ENCODE measurements around the gene LPP.

LPP gene

DNA sequence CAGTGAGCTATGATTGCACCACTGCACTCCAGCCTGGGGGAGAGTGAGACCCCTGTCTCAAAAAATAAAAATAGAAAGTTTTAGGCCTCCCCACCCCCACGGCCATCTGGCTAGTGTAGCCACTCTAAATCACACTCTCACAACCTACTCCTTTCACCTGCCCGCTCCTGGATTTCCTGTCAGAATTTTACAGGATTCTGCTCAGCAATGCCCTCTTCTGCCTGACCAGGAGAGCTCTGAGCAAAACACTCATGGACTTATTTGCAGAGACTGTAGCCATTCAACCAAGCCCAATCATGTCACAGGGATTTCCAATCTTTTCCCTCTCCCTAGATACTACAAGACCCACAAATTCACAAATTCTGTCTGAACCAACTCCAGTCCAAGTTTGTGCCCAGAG lies 775.2 kb downstream of the LPP start:
- DNase-seq (ENCODE audit: low read depth), result no peak

DNA sequence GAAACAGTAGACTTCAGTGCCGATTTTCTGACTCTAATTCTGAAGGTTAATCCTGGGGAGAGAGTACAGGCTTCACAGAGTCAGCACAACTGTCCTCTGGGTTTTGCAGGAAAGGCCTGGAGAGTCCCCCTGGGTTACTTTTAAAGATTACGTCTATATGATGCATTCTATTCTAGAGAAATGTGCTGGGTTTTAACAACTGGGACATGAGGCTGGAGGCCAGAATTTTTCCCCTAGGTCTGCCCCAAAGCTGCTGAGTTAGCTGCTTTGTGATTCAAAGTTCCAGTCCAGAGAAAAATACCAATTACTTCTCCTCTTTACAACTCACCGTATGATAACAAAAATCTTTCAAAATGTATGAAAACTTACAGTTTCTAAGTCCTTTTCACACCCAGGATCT lies 777.1 kb downstream of the LPP start:
- no peak for DNase-seq (ENCODE audit: low read depth)

DNA sequence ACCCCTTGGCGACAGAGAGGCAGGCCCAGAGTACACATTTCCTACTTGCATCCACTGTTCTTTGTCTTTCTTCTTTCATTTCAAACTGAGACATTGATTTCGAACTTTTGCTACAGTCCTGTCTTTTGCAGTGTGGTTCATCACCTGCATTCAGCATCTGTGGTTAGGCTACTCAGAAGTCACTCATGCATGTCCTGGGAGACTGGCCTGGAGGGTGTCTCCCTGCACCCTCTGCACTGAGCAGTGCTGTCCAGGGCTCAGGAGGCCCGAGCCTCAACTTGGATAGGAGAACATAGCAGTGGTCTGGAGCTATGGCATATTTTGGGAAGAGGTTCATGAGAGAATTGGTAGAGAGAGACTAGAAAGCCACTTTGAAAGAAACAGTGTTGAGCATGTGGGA lies 777.6 kb downstream of the LPP start:
- no peak for DNase-seq (ENCODE audit: low read depth)

DNA sequence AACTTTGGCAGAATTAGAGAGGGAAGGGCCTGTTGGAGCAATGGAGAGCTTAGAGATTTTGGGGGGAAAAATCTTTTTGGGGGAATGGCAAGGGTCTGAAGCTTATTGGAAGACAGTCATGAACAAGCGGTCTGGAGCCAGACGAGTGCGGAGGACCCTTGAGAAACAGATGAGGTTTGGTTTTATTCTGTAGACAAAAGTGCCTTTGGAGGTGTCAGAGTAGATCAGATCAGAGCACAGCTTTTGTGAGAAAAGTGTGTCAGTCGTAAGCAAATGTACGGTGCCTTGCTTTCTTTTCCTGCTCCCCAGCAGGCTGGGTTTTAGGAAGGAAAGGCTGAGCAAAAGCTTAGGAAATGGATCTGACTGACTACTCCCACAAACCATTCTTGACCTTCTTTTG lies 781.0 kb downstream of the LPP start:
- DNase-seq (ENCODE audit: low read depth), result no peak

DNA sequence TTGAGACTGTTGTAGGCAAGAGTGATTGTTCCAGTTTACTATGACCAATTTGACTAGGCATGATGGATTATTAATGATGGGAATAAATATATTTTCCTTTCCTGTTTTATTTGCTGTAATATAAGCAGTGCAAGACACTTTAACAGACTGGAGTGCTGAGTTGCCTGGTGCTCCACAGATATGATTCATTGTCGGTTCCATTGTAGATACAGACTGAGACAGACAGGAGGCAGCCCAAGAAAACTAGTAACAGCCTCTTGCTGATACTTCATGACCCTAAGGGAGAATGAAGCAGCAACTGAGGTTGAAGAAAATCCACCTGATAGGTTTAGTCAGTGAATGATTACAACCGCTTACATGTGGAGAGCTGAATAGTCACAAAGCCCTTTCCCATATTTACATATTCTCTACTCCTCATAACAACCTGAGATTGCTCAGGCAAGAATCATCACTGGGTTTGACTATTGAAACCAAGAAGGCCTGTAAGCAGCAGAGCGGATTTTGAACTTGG lies 782.7 kb downstream of the LPP start:
- DNase-seq (ENCODE audit: low read depth), result no peak

DNA sequence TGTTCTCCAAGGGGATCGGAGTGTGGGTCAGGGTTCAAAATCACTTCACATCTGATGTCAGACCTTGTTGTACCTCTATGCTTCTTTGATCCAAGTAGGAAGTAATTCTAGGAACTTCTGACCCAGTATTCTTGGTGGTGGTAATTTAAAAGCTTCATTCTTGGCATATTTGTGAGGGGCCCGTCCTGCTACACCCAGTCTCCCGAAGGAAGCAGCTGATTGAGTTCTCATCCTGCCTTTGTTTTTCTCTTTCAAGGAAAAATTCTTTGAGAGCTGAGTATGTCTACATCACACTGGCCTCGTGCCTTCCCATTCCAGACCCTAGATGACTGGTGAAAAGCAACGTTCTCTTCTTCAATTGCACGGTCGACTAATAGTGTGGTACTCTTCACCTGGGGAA lies 783.4 kb downstream of the LPP start:
- DNase-seq (ENCODE audit: low read depth), result no peak

DNA sequence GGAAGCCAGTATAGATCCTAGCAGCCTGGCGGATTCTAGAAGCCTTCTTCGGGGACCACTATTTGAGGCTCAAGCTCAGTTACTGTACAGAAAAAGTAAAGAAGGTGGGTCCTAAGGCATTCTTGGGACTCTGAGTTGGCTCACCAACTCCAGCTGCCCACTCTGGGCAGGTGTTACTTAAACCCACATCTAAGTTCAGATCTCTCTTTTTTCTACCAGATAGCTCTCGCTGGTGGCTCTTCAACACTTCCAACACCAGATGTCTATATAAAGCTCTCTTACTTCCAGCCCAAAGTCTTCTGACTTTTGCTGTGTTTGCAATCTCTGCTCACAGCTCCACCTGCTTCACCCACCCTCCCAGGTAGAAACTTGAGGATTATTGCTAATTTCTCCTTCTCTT lies 785.0 kb downstream of the LPP start:
- DNase-seq (ENCODE audit: low read depth), result no peak

DNA sequence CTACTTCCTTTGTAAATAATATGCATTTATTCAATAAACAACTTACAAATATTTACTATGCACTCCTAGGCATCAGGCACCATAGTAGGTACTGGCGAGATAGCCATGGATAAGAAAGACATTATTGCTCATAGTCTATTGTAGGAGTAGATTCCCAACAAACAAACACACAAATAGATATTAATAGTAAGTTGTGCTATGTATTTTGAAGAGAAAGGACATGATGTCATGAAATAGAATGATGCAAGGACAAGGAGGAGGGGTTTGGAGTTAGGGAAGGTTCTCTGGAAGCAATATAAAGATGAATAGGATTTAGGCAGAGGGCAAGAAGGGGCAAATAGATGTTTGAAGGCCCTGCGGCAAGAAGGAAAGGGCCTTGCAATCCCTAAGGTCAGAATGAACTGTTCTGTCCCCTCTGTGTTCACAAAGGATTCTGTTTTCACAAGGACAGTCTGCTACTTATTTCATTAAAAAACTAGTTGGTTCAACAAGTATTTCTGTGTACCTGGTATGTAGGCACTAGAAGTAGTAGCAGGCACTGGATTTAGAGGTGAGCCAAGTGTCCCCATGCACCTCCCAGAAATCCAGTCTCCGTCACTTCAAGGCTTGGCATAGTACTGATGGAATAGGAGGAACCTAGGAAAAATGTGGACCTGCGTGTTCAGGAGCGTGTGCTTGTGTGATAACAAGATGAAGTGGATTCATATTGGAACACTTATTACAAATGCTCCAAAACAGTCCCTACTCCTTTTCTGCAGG lies 786.0 kb downstream of the LPP start:
- DNase-seq (ENCODE audit: low read depth), result no peak

All from activated gamma-delta T cell treated with anti-CD3 and anti-CD28 coated beads, Interleukin-2, amount 50 U/mL, for 16 hours (primary cell).